Hepatocyte (in vitro differentiated cells): ENCODE measurements around the gene C14orf93.

Source experiments
- CTCF ChIP-seq: fragments of 200-600 bp; sonication (generic); IDR thresholded peaks from 2 replicates; pipeline ENCODE4 v1.5.1; 2016; ENCODE audit warnings: antibody characterized with exemption, mild to moderate bottlenecking; ENCODE audit not compliant: poor library complexity
- EZH2 ChIP-seq: fragments of 200-600 bp; sonication (generic); IDR thresholded peaks from 2 replicates; pipeline ENCODE4 v1.6.1; 2016; ENCODE audit warnings: antibody characterized with exemption, mild to moderate bottlenecking, borderline replicate concordance
- EZH2phosphoT487 ChIP-seq: fragments of 200-600 bp; sonication (generic); IDR thresholded peaks from one replicate; pipeline ENCODE4 v1.6.1; 2018; ENCODE audit warnings: antibody characterized with exemption, mild to moderate bottlenecking, low read depth, moderate library complexity; ENCODE audit not compliant: unreplicated experiment, severe bottlenecking

- no peak for TF ChIP-seq CTCF
- no peak for TF ChIP-seq EZH2
- no peak for TF ChIP-seq EZH2phosphoT487
Measured at GRCh38 chr14:23009939-23010726, at the start of gene C14orf93.
